GM10847 (cell line): ENCODE data around the gene ALMS1.
A peak's percentile ranks its signal among the peaks of the same experiment; 100 is the strongest.

Source experiments
- POLR2A ChIP-seq: IDR thresholded peaks from 2 replicates; pipeline ENCODE4 v1.6.1; 2011; ENCODE audit not compliant: insufficient read length; ENCODE audit errors: extremely low read depth

Gene ALMS1

DNA sequence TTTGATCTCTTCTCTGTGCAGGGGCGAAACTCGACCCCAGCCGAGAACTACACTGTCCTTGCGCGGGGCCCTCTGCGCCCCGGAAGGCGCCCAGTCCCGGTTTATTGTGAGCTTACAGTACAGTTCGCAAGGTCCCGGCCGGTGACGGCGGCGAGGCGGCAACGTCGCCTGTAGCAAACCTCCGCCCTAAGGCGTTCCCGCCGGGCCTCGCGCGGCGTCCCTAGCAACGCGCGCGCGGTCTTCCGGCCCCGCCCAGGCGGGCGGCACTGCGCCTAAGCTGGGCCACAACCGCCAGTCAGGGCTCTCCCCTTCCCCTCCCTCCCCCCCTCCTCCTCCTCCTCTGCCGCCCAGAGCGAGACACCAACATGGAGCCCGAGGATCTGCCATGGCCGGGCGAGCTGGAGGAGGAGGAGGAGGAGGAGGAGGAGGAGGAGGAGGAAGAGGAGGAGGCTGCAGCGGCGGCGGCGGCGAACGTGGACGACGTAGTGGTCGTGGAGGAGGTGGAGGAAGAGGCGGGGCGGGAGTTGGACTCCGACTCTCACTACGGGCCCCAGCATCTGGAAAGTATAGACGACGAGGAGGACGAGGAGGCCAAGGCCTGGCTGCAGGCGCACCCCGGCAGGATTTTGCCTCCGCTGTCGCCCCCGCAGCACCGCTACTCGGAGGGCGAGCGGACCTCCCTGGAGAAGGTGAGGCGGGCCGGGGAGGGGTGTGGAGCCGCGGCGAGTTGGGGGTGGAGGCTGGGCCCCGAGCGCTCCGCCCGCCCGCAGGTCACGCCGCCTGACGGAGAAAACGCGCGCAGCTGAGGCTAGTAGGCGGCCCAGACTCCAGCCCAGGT, at the start of gene ALMS1:
TSS of gene ALMS1 (plus strand) at position 333 of the 838 bp plus-strand sequence. CDS start at position 366, 33 bp downstream.
- TF ChIP-seq POLR2A = peak; percentile 52

- no peak for TF ChIP-seq POLR2A
Measured at GRCh38 chr2:73337828-73338227, 47.8 kb upstream of the ALMS1 start.

- no peak for TF ChIP-seq POLR2A
Measured at GRCh38 chr2:73339201-73339600, 46.4 kb upstream of the ALMS1 start.

DNA sequence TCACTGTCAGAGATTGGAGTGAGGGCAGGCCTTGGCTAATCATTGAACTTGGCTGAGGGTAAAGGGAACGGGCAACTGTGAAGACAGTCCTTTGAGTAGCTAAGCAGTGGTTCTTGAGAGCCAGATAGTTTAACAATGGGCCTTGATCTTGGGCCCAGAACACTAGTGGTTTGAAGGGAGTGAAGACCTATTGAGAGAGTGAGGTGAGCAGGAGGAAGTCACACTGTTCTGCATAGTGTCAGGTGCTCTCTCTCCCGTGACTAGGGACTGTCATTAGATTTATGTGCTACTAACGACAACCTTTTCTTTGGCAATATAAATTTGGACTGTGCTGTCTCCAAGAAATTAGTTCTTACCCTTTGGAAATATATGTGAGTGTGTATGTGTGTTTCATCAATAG, 44.6 kb upstream of the ALMS1 start:
- TF ChIP-seq POLR2A = no peak

GRCh38 chr2:73343992-73344391, 41.6 kb upstream of the ALMS1 start:
- no peak for TF ChIP-seq POLR2A

DNA sequence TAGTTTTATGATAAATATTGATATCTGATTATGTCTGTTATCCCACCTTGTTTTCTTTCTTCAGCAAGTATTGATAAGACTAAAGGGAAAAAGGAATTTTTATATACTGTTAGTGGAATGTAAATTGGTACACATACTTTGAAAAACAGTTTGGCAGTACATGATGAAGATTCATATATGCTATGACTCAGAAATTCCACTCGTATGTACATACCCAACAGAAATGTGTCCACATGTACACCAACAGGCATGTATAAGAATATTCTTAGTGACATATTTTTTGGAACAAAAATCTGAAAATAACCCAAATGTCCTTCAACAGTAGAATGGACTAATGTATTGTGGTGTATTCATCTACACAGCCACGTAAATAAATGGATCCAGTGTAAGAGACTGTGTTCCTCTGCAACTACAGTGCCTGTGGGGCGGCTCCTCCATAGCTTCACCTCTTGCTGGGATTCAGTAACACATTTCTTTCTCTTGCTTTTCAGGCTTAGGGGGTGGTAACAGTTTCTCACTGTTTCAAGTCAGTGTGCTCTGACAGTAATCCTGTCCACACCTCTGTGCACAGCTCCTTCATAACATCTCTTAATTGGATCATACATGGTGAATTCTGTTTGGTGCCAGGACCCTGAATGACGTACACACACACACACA, 35.5 kb upstream of the ALMS1 start:
- TF ChIP-seq POLR2A = no peak

DNA sequence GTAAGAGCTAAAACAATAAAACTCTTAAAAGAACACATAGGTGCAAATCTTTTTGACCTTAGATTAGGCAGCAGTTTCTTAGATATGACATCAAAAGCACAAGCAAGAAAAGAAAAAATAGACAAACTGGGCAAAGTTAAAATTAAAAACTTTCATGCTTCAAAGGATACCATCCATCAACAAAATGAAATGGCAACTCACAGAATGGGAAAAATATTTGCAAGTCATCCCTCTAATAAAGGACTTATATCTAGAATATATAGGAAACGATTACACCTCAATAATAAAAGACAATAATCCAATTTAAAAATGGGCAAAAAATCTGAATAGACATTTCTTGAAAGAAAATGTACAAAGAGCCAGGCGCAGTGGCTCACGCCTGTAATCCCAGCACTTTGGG, 29.5 kb upstream of the ALMS1 start:
- TF ChIP-seq POLR2A = no peak

GRCh38 chr2:73359915-73360697, 25.5 kb upstream of the ALMS1 start:
- TF ChIP-seq POLR2A = no peak

DNA sequence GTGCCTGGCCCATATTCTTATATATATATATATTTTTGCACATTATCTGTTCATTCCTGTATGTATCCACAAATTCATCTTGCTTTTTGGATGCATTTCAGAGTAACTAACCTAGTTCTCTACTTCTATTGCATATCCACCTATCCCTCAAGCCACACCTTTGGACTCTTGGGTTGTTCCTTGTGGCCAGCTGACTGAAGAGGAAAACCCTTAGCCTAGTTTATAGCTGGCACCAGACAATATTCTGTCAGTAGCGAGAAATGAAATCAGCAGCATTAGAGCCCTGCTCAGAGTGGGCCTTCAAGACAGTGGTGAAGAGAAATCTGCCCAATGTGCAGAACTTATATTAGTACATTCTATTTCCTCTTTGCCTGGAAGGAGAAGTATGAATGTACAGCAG, 19.6 kb upstream of the ALMS1 start:
- no peak for TF ChIP-seq POLR2A

DNA sequence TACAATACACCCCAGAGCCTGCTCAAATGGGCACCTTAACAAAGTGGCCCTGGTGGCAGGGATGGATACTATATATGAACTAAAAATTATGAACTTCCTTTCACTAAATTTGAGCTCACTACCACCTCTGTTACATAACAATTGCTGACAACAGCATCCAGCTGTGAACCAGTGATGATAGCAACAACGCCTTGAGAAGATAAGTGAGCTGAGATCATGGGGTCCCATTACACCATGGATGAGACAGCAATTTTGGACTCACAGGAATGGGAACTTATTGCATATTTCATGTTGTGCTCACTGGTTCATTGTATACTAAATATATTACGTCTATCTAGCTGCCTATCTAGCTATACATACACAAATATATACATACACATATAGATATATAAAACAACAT, 16.9 kb upstream of the ALMS1 start:
- no peak for TF ChIP-seq POLR2A

GRCh38 chr2:73370348-73370747, 15.3 kb upstream of the ALMS1 start:
- TF ChIP-seq POLR2A = no peak

GRCh38 chr2:73373344-73373743, 12.3 kb upstream of the ALMS1 start:
- TF ChIP-seq POLR2A = no peak

GRCh38 chr2:73374269-73374668, 11.4 kb upstream of the ALMS1 start:
- no peak for TF ChIP-seq POLR2A

DNA sequence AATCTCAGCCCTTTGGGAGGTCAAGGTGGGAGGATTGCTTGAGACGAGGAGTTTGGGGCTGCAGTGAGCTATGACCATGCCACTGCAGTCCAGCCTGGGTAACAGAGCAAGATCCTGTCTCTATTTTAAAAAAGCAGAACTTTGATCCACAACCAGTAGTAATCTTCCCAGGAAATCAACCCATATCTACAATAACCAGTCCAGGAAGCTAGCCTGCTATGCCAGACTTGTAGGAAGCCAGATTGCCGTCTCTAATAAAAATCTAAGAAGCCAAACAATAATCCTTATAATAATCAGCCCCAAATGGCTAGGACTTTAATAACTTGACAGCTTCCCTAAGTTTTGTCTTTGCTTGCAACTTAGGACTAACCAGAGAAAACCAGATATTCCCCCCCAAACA, 9.0 kb upstream of the ALMS1 start:
- no peak for TF ChIP-seq POLR2A

- TF ChIP-seq POLR2A = no peak
Measured at GRCh38 chr2:73383036-73383435, 2.6 kb upstream of the ALMS1 start.

DNA sequence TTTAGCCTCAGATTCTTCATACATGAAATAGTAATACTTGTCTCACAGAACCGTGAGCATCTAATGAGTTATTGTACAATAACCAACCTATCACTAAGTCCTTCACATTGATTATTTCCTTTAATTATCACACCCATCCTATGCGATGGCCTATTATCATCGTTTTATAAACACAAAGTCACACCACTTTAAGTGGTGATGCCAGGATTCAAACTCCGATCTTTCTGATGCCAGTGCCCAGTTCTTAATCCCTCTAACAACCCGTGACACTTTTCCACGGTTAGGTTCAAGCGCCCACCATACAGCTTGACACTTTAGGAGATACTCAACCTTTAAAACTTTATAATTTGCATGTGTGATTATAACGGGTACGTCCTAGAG, 523 bp upstream of the ALMS1 start:
- no peak for TF ChIP-seq POLR2A

- no peak for TF ChIP-seq POLR2A
Measured at GRCh38 chr2:73386342-73386868, 769 bp downstream of the ALMS1 start.
